Stimulated activated CD8-positive, alpha-beta memory T cell treated with anti-CD3 and anti-CD28 coated beads, Interleukin-7, amount 100 ng/mL, for 1 hour (primary cell): ENCODE results near the gene ZC3H18.

Experiments used
- DNase-seq, 2 donors: peaks; one replicate each; pipeline ENCODE4 v3.0.0-alpha.2; 2020; ENCODE audit warnings: low read depth in 2 of 2

The ZC3H18 gene

DNA sequence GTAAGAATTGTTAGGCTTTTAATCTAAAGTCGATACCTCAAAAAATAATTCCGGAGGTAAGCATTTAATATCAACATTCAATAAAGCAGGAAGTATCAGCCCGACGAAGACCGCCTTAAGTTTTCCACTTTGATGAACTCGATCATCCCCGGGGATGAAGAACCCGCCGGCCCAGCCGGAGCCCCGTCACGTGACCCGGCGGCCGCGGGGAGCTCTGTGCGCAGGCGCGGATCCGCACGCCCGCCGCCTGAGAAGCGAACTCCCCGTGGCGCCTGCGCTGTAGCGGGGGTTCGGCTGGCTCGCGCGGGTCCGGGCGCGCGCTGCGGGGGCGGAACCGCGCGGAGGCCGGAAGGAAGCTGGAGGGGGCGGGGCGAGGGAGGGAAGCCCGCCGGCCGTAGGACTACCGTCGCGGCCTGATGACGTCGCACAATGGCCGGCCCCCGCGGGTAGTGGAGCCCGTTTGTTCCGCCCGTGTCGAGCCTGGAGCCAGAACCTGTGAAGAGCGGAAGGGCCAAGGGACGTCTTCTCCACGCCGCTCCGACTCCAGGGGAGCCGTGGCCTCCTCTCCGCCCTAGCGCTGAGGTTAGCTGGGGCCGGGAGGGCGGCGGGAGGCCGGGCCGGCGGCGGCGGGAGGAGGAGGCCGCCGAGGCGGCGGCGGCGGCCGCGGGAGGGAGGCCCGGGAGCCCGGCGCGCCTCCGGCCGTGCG lies at the start of gene ZC3H18:
TSS of gene ZC3H18 (plus strand) at position 419 of the 706 bp plus-strand sequence. CDS start 6,721 bp downstream, outside the sequence.
- peak; percentile 96 to 98 for DNase-seq

DNA sequence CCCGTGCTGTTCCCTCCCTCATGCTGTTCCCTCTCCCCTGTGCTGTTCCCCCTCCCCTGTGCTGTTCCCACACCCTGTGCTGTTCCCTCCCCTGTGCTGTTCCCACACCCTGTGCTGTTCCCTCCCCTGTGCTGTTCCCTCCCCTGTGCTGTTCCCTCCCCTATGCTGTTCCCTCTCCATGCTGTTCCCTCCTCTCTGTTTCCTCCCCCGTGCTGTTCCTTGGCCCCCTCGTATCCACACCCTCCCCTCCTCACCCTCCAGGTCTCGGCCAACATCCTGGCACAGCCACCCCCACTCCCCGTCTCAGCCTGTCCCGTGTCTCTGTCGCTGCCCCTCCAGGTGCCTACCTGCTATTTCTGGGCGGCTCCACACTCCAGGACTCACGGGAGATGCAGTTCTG lies 48.5 kb upstream of the ZC3H18 start:
- DNase-seq: no peak

DNA sequence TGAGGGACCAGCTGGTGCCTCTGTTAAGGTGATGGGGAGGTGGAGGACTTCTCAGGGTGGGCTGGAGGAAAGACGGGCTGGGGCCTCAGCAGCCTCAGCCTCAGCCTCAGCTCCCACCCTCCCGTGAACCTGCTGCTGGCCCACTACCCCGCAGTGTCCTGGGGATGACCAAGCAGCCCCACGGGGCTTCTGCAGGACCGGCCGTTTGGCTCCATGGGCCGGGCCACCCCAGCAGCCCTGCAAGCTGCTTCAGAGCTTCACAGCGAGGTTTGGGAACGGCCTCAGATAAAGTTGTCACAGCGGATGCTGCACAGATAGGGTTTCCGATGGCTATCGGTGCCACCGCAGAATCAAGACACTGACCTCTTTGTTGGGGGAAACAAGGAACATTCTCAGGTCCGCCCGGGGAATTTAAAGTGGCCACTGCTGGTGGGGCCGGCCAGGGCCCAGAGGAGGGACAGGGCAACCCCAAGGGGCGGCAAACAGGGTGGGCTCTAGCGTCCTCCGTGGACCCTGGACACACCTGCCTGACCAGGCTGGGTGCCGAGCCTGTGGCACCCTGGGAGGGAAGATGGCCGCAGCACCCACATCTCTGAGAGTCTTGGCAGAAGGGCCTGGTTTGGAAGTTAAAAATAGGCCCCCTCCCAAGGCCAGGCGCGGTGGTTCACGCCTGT lies 47.8 kb upstream of the ZC3H18 start:
- no peak for DNase-seq

DNA sequence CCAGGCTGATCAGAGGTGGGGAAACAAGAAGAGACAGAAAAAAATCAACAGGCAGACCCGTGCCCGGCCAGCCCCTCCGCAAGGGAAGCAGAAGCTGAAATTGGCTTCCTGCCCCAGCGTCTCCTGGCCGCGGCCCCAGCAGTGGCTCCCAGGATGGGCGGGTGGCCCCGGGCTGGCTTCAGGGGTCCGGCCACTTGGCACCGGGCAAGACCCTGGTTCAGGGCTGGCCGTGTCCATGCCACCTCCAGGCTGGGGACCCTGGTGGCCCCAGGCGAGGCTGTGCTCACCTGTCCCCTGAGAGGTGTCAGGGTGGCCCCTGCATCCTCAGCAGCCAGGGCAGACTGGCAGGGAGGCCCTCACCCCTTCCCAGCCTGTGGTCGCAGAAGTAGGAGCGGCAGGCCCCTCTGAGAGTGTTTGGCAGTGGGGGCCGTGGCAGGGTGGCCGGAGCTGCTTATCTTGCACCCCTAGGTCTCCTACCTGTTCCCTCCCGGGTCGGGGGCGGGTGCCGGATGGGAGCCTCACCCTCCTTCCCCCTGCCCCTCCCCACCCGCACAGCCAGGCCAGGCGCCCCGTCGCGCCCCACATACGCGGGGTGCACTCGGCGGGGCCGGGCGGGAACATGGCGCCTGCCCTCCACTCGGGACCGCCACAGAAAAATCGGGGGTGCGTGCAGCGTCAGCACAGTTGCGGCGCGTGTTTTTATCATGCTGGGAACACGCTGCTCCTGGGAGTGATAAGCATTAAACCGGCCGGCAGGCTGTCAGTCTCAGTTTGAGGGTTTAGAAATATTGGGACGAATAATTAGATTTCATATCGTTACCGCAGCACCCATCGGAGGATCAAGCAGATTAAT lies 46.7 kb upstream of the ZC3H18 start:
- DNase-seq: no peak

DNA sequence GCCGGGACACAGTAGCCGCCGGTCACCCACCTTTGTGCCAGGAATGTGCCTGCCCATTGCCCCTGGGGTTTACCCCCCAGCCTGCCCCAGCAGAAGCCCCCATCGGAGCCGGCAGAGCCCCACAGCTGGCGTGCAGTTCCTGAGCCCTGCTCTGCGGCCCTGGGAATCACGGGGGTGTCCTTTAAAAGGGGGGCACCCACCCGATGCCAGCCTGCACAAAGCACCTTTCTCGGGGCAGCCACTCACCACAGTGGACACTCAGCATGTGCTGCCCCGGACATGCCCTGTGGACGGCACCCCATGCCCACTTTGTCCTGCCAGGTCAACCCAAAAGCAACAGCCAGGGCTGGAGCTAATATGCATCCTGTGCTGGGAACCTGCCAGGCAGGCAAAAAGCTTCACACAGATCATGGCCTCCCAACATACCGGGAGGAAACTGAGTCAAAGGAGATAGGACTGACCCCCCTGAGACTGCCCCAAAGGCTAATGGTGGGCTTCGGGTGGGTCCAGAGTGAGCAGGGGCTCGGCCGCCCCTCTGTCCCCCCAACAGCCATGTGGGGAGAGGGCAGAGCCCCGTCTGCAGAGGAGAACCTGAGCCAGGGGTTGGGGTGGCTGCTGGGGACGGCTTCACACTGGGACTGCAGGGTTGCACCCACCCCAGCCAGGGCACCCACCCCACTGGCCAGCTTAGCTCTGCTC lies 45.8 kb upstream of the ZC3H18 start:
- DNase-seq: no peak

DNA sequence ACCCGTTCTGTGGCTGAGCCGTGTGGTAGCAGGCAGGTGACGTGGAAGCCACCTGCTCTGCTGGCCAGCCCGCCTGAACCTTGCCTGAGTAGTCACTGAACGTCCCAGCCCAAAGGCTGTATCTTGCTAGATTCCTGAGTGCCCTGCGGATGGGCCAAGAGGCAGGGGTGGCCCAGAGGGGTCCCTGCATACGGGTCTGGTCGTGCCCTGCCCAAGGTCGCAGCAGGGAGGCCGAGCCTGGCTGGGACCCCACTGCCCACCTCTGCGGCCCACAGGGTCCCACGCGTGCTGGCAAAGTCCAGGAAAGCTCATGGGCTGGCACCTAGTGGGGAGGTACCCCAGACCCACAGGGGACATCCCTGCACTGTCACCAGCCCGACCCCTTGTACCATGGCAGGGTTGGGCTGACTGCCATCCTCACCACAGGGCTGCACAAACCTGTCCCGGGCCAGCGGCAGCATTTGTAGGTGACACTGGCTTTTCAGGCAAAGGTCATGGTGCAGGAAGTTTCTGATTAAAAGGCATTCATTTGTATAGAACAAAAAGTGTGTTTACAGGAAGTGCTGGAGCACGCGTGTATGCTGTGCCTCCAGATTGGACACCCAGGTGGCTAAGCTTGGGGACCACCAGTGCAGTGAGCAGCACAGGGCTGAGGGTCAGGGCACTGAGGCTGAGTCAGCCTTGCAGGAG lies 45.1 kb upstream of the ZC3H18 start:
- no peak for DNase-seq

DNA sequence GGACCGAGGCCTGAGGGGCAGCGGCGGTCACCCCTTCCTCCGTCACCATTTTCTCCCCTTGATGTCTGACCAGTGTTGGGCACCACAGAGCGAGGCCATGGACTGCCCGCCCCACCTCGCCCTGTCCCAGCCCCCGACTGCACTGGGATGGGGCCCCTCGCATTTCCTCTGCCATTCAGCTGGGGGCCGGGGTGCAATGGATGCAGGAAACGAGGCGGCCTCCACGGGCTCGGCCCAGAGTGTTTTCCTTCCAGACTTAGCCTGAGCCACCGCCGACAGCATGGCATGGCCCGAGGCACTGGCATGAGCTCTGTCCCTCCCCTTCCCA lies 44.6 kb upstream of the ZC3H18 start:
- DNase-seq: no peak

DNA sequence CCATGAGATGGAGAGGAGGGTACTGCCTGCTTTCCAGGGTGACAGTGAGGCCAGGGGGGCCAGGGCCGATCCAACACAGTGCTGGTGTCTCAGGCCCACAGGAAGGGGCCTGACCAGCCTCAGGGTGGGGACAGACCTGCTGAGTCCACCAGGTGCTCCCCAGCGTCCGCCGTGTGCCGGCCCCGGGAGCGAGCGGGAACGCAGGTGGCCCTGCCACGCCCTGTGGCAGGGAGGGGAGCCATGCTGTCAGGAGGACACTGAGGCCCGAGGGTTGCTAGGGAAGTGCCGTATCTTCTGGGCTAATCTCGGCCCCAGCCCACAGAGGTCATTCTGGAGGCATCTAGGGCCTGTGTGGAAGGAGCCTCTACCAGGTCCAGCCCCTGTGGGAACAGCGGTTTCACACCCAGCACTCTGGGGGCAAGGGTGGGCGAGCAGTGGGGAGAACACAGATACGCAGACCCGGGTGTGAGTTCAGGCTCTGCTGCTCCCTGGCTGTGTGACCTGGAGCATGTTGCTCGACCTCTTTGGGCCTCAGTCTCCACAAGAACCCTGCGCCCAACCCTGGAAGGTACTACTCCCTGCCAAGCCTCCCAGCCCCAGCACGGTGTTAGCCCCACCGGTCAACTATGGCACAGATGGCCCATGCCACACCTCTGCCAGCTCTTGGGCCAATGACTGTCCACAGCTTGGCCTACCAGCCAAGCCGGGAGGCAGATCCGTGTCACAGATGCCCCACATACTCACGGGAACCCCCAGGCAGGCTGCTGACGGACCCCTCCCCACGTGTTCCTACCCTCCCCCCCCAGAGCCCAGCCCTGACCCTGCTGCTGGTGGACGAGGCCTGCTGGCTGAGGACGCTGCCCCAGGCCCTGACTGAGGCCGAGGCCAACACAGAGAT lies 43.9 kb upstream of the ZC3H18 start:
- DNase-seq: no peak

DNA sequence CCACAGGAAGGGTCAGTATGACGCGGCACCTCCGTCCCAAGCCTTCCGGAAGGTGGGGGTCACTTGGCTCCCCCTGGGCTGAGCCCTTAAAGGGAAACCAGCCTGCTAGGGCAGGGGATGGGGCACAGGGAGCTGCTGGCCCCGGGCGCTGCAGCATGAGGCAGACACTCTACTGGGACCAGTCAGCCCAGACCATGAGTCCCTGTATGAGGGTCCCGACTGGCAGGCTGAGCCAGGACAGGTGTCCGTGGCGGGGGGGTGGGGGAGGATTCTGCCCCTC lies 43.4 kb upstream of the ZC3H18 start:
- no peak for DNase-seq

DNA sequence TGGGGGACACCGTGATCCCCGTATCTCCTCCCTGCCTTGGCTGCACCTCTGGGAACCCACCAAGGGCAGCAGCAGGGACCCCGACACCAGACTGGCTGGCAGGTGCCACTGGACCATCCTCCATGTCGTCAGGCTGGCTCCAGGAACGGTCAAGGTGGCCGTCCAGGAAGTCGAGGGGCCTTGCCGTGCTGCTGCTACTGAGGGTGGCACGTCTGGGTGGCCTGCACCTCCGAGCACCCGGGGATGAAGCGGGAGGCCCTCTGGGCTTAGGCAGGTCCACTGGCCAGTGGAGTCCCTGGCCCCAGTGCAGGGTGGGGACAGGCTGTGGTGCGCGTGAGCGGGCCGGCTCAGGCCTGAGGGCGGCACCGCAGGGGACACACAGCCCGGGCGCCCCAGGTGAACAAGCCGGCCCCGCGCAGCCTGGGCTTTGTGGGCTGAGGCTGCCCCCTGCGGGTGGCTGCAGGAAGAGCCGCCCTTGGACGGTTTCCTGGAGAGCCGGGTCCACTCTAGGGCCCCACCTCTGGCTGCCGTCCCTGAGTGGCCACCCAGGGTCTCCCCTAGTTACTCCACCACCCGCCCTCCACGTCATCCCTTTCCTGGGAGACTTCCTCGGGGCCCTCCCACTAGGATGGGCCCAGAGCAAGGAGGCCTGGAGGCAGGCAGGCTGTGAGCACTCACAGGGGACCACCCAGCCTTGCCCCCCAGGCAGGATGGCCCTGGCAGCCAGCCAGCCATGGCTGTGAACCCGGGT lies 42.8 kb upstream of the ZC3H18 start:
- DNase-seq: peak; percentile 22 to 31

DNA sequence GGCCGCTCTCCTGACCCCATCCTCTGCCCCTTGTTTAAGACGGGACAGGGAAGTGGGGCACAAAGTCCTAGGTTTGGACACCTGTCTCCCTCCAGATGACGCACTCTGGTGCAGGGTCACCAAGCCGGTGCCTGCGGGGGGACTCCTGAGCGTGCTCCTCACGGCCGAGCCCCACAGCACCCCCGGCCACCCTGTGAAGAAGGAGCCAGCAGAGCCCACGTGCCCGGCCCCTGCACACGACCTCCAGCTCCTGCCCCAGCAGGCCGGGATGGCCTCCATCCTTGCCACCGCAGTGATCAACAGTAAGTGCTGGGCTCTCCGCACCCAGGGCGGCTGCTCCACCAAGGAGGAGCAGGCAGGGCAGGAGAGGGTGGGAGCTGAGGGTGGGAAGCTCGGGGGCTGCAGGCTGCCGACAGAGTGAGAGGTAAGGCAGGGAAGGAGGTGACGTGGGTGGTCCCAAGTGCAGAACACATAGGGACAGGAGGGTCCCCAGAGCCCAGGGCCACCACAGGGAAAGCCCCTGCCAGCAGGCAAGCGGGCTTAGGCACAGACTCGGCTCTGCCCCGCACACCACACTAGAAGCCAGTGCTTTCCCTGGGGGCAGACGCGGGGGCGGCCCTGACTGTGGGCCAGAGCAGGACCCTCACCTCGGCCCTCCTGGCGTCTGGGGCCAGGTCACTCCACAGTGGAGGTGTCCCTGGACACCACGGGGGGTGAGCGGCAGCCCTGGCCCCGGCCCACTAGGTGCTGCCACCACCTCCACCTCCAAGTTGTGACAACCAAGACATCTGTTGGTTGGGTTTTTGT lies 42.1 kb upstream of the ZC3H18 start:
- DNase-seq: no peak

DNA sequence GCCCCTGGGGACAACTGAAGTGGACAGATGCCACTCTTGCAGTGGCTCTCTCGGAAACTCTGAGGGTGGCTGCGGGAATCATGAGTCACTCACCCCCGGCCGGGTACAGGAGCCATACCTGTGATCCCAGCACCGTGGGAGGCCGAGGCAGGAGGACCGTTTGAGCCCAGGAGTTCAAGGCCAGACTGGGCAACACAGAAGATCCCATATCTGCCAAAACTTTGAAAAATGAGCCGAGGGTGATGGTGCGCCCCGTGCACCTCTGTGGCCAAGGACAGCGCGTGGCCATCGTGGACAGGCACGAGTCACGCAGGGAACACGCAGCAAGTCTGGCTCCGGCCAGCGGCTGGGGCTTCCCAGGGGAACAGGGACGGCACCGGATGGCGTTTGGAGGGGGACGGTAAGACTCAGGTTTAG lies 41.3 kb upstream of the ZC3H18 start:
- DNase-seq: no peak

DNA sequence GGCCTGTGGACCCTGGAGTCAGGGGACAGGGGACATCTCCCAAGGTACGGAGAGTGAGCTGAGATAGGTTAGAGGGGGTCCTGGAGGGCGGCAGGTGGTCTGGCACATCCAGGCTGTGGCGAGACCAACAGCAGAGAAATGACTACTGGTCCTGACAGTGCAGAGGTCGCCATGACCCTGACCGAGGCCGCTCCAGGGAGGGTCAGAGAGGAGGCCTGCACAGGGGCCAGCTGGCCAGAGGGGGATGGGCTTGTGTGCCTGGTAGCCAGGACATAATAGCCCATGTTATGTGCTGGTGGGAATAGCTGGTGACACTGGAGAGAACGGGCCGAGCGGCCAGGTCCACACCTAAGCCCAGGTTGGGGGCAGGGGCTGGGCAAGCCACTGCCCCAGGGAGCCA lies 40.6 kb upstream of the ZC3H18 start:
- DNase-seq: no peak

DNA sequence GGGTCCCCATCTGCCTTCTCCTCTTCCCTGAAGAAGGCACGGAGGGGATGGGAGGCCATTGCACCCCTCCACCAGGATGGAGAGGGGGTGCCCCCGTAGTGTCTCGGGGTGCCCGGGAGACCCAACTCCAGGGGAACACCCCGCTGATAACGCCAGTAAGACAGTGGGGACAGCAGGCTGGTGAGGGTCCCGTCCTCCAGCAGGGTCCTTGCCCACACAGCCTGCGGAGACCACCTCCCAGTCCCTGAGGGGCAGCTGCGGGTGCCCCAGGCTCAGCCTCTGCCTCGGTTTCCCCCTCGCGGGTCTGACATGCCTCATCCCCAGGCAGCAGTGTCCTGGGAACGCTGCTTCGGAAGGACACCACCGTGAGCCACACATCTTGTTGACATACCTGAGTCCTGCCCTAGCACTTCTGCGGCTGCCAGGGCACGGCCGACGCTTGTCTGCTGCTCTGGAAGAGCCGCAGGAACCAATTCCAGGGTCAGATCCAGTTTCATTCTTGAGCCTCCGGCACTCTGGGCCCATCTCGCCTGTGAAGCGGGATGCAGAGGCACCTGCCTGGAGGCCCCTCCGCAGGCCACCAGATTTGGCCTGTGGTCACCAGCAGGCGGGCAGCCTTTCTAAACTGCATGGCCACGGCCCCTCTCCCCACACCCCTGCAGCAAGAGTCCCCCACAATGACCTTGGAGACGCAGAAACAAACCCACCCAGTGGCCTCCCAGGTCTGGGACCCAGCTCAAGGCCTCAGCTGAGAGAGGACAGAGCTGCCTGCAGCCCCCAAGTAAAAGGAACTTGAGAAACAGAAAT lies 39.9 kb upstream of the ZC3H18 start:
- DNase-seq: no peak

DNA sequence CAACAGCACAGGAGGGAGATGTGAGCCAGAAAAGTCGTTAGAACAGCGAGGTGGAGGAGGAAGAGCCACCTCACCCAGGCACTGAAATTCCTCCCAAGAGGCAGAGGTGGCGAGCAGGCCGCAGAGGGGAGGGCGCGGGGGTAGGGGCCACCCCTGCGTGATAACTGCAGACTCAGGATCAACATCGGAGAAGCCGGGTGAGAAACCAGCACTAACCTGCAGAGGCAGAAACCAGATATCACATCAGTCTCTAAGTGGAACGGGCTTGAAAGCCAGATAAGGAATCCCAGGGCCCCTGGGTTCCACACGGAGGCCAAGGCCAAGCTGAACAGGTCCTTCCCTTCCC lies 39.4 kb upstream of the ZC3H18 start:
- DNase-seq: no peak

DNA sequence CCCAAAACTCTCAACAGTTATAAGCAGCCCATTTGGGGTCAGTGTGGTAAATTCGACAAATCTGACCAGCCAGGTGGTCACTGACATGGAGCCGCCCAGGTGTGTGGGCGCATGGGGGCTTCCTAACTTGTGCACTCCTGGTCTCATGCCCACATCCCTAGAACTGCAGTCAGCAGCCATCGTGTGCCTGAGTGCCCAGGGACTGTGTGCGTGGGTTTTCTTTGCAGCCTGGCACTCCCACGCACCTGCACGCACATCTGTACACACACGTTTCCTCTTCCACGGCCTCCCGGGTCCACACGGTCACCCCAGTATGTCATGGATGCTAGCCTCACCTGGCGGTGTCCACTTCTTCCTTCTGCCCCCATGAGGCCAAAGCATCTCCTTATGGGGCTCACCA lies 38.9 kb upstream of the ZC3H18 start:
- no peak for DNase-seq

DNA sequence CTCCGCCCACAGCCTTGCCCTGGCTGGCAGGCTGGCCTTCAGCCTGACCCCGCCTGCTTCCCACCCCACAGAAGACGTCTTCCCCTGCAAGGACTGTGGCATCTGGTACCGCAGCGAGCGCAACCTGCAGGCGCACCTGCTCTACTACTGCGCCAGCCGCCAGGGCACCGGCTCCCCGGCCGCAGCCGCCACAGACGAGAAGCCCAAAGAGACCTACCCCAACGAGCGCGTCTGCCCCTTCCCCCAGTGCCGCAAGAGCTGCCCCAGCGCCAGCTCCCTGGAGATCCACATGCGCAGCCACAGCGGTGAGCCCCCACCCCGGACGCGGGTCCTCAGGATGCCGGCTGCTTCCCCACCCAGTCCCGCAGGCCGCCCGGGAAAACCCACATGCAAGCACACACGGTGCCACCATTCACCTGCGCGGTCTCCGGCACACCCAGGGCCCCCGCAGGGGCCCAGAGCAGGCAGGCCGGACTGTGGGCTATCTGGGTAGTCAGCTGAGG lies 38.2 kb upstream of the ZC3H18 start:
- no peak for DNase-seq
